ENCODE data around the gene ARHGAP44.

ARHGAP44 gene

GRCh38 chr17:12995106-12995895 is 206.0 kb downstream of the ARHGAP44 start:
- no peak for DNase-seq (ENCODE audit: low spot score)

GRCh38 chr17:12995896-12996295 is 206.6 kb downstream of the ARHGAP44 start:
- no peak for DNase-seq (ENCODE audit: low spot score)

GRCh38 chr17:12996357-12996756 is 207.1 kb downstream of the ARHGAP44 start:
- no peak for DNase-seq (ENCODE audit: low spot score)

GRCh38 chr17:12996941-12997340 is 207.6 kb downstream of the ARHGAP44 start:
- DNase-seq (ENCODE audit: low spot score): no peak

- DNase-seq (ENCODE audit: low spot score): no peak
Observed at GRCh38 chr17:12998461-12998860, 209.2 kb downstream of the ARHGAP44 start.

- no peak for DNase-seq (ENCODE audit: low spot score)
Observed at GRCh38 chr17:12998874-12999273, 209.6 kb downstream of the ARHGAP44 start.

- no peak for DNase-seq (ENCODE audit: low spot score)
Observed at GRCh38 chr17:13000561-13000960, 211.3 kb downstream of the ARHGAP44 start.

GRCh38 chr17:13001991-13002615 is 212.8 kb downstream of the ARHGAP44 start:
- DNase-seq (ENCODE audit: low spot score): no peak

- DNase-seq (ENCODE audit: low spot score): peak; percentile 67
Observed at GRCh38 chr17:13002761-13003453, 213.6 kb downstream of the ARHGAP44 start.

GRCh38 chr17:13003454-13003851 is 214.2 kb downstream of the ARHGAP44 start:
- DNase-seq (ENCODE audit: low spot score): no peak

GRCh38 chr17:13003927-13004326 is 214.6 kb downstream of the ARHGAP44 start:
- DNase-seq (ENCODE audit: low spot score): no peak

- DNase-seq (ENCODE audit: low spot score): no peak
Observed at GRCh38 chr17:13004336-13004735, 215.0 kb downstream of the ARHGAP44 start.

GRCh38 chr17:13005530-13005929 is 216.2 kb downstream of the ARHGAP44 start:
- DNase-seq (ENCODE audit: low spot score): no peak

GRCh38 chr17:13008461-13008860 is 219.2 kb downstream of the ARHGAP44 start:
- DNase-seq (ENCODE audit: low spot score): no peak

- no peak for DNase-seq (ENCODE audit: low spot score)
Observed at GRCh38 chr17:13010959-13011358, 221.7 kb downstream of the ARHGAP44 start.

GRCh38 chr17:13014801-13015200 is 225.5 kb downstream of the ARHGAP44 start:
- no peak for DNase-seq (ENCODE audit: low spot score)

- DNase-seq (ENCODE audit: low spot score): no peak
Observed at GRCh38 chr17:13016881-13017654, 227.8 kb downstream of the ARHGAP44 start.

GRCh38 chr17:13017655-13018459 is 228.6 kb downstream of the ARHGAP44 start, which contains the start of gene ELAC2:
Gene ELAC2, minus strand, starts transcription at chr17:13018027. Its CDS starts 80 bp downstream, at chr17:13017947.
- DNase-seq (ENCODE audit: low spot score): peak; percentile 99

GRCh38 chr17:13024016-13024415 is 234.7 kb downstream of the ARHGAP44 start:
- DNase-seq (ENCODE audit: low spot score): no peak

GRCh38 chr17:13024526-13025257 is 235.4 kb downstream of the ARHGAP44 start:
- peak; percentile 49 for DNase-seq (ENCODE audit: low spot score)

GRCh38 chr17:13025258-13025627 is 235.9 kb downstream of the ARHGAP44 start:
- no peak for DNase-seq (ENCODE audit: low spot score)
